GM21360 (cell line): ENCODE data around the gene POC1B.

Source experiments
- ATAC-seq: cut with Tn5 transposase; IDR thresholded peaks from one replicate; pipeline ENCODE4 v1.9.1; 2021; ENCODE audit warnings: mild to moderate bottlenecking, moderate library complexity; ENCODE audit not compliant: unreplicated experiment

POC1B gene

DNA sequence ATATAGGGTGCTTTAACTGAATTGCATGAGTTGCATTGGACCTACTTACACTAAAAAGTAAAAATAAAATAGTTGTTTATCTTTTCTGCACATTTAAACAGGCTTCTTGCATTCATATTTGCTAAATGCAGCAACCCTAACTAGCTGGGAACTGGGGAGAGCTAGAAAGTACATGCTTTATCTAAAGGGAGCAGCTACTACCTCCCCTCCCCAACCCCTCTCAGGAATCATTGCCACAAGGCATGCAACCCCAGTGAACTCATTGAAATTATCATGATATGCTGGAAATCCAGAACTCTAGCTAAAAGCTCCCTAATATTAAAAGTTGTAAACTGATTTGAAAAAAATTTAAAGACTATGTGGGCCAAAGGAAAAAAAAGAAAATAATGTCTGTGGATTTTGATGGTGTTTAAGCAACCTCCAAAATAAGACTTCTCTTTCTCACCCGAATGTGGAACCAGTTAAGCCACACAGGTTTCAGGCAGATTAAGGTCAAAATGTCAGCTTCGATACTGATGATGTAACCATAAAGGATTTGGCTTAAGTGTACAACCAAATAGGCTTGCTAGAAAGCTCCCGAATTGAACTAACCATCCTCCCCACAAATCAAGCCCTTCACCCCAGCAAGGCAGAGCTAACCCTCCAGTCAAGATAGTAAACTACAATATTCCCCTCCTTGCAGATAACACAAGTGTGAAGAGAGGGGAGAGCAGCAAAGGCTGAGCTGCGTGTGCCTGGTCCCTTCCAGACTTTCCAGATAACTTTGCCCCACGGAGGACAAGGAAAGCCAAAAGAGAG is 13.8 kb upstream of the POC1B start:
- ATAC-seq = no peak

DNA sequence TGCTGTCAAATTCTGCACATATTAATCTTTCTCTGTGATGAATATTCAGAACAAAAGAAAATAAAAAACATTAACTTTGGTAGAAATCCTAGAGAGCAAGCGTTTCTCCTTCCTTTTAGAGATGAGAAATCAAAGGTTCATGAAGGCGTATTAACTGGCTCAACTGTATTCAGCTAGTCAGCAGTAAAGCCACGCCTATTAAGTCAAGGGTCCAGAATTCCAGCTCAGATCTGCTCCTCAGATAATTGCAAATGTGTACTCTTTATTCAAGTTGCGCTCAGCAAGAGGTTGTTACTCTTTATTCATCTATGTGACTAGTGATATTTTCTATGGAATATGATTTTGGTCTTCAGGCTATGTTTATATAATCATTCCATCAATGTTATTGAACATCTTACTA is 13.1 kb upstream of the POC1B start:
- no peak for ATAC-seq

DNA sequence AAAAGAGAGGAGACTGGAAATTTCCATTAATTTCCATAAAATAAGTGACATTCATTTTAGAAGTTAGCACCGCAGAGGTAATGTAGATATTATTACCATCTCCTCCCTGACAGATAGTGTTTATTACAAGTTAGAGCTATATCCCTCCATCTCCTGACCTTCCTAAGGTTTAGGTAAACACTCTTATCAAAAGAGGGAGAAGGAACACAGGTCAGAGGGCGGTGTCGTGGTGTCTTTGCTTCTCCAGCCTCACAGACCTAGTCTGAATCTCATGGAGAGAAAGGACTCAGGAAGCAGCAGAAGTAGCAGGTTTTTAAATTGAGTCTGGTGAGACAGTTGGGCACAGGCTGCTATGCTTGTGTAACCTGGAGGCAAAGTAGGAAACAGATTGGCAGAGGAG is 11.5 kb upstream of the POC1B start:
- ATAC-seq = no peak

DNA sequence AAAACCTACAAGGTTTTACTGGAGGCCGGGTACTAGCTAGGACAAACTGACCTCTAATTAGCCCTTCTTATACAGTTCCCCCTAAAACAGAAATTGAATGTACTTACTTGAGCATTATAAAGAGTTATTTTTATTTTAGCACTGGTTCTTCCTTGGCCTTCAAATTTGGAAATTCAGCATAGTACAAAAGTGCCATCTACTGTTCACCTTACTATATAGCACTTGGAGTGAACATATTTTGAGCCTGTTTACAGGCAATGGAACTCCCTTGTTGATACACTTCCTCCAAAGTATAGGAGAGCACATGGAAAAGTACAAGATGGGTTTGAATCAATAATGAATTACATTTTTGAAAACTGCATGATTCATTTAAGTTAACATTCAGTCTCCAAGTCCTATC is 3.9 kb upstream of the POC1B start:
- ATAC-seq = no peak

DNA sequence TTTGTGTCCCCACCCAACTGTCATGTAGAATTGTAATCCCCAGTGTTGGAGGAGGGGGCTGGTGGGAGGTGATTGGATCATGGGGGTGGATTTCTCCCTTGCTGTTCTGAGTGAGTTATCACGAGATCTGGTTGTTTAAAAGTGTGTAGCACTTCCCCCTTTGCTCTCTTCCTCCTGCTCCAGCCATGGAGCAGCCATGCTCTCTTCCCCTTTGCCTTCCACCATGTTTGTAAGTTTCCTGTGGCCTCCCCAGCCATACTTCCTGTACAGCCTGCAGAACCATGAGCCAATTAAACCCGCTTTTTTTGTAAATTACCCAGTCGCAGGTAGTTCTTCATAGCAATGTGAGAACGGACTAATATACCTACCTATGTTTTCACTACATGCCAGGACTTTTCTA is 2.6 kb upstream of the POC1B start:
- ATAC-seq = no peak

DNA sequence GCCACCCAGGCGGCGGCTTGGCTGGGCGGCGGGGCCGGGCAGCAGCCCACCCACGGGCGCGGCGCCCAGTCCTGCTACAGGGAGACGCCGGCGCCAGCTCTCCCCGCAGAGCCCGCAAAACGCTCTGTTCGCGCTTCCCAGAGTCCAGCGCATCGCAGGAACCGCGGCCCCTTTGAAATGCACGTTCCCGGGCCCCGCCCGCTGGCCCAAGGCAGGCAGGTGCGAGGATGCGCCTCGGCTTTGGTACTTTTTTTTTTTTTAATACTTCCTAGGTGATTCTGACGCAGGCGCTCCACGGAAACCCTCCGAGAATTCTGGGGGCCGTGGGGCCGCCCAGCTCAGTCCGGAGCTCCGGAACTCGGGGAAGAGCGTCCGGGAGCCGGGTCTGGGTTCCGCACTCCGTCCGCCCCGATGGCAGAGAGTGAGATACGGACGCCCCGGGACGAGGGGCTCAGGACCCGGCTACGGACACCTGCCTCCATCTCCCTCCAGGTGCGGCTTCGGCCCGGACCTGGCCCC is 483 bp downstream of the POC1B start:
- peak; percentile 28 for ATAC-seq

DNA sequence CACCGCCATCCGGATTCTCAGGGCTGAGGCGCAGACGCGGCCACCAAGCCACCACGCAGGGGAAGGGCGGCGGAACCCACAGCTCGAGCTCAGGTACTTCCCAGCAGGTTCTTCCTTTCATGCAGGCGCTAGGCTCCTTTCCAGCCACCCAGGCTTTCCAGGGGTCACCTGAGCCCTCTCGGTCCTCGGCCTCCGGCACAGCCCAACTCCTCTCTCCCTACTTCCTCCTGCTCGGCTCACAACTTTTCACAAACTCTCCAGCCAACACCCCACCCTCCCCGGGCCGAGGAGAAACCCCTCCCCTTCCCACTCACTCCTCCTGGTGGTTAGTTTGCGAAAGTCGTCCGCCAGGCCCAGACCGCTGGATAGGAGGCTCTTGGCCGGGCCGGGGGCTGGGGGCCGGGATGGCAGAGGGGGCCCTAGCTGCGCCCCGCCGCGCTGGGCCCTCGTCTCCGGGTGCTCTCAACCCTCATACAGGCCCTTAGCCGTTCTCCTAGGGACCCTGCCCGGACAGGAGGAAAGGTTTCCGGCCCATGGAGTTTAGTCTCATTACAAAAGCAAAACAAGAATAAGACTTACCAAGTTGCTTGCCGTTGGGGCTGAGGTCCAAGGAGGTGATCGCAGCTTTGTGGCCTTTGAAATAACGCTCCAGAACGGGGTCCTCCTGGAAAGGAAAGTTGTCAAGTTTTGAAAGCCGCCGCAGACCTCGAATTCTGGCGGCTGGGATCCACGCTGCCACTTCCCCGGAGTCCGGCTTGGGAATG is 1.1 kb downstream of the POC1B start, which contains the start of gene GALNT4:
TSS of gene GALNT4 (minus strand) at position 256 of the 764 bp plus-strand sequence. CDS start at position 9, 247 bp downstream.
- ATAC-seq = peak; percentile 73

DNA sequence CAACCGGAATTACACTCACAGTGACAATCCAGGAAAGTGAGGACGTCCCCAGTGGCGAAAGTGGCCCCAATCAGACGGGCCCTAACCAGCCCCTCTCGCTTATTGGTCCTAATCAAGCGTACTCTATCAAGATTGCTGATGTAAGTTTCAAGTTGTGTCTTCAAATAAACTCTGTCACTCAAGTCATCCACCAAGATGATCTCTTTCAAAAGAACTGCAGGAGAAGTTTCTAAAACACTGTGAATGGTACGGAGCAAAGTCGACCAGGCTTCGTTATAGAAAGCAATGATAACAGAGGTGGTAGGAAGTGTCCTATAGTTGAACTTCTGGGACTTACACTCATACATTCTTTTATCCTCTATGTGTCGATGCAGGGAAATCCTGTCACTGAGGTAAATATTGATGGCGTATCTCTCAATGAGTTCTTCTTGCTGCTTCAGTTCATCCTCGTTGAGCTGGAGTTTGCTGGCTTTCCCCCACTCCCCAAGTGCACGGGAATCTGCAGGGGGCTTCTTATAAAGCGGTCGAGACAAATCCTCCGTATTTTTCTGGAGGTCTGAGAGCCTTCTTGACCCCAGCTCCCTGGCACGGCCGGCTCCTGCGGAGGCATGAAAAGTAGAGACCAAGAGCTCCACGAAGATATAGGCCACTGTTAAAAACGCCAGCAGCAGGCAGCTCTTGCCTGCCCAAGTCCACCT is 1.9 kb downstream of the POC1B start:
- ATAC-seq = no peak

DNA sequence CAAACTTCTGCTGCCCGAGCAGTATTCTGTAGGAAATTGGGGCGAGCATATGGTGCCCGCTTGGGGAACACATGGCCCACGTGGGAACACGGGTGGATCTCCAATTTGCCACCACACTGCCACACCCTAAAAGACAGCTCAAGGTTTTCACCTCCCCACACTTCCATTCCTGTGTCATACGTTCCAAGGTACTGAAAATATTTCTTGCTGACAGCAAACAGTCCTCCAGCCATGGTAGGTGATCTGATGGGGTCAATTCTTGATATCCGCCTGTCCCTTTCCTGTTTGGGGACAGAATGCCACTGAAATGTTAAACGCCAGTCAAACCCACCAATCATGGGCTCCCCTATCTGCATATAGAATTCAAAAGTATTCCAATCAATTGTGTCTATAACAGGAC is 2.5 kb downstream of the POC1B start:
- no peak for ATAC-seq

DNA sequence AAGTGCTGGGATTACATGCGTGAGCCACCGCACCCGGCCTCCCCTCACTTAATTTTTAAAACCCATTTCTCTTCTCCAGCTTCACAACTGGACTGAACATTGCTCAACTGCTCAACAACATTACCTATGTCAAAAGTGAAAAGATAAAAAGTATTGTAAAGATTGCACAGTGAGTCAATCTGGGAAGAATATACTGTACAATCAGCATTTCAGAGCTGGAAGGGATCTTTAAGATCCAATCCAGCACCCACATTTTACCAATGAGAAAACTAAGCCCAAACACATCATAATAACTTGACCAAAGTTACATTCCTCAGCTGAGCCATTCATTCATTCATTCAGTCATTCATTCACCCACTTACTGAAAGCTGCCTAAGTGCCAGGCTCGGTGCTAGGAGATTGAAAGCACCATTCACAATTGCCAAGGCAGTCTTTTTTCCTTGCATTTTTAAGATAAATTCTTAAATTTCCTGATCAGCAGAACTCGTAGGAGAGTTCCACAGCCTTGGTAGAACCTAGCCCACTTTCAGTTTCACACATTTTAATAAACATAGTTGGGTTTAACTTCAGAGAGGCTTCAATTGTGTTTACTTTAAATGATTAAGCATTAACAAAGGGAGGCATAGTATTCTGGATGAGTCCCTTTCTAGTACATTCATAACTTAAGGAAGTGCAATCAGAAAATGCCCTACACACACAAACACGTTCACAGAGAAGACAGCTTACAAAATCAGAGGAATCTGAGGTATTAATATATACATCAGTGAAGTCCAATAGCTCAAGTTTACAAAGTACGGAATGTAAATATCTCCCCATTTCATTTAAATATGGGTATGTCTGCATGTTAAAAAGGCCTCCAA is 4.3 kb downstream of the POC1B start:
- no peak for ATAC-seq

DNA sequence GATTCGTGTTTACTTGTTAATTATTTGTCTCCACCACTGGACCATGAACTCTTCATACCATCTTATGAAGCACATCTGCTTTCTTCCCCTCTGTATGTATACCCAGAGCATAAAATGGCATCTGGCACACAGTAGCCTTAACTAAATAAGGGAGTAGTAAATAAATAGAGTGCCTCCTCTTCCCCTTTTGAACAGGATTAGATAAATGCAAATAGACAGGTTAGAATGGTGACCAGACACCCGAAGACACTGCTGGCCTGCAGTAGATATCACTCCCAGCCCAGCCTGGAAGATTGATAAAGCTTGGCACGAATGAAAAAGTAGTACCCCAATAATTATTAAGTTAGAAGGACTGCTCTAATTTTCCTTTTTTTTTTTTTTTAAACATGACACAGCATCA is 8.1 kb downstream of the POC1B start:
- no peak for ATAC-seq

DNA sequence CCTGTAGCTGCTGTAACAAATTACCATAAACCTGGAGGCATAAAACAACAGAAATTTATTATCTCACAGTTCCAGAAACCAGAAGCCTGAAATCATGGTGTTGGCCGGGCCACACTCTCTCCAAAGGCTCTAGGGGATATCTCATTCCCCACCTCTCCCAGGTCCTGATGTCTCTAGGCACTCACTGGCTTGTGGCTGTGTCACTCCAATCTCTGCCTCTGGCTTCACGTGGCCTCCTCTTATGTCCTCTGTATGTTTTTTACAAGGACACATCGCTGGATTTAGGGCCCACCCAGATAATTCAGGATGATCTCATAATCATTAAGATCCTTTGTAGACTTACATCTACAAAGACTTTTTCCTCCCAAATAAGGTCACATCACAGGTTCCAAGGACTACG is 9.2 kb downstream of the POC1B start:
- ATAC-seq = no peak

DNA sequence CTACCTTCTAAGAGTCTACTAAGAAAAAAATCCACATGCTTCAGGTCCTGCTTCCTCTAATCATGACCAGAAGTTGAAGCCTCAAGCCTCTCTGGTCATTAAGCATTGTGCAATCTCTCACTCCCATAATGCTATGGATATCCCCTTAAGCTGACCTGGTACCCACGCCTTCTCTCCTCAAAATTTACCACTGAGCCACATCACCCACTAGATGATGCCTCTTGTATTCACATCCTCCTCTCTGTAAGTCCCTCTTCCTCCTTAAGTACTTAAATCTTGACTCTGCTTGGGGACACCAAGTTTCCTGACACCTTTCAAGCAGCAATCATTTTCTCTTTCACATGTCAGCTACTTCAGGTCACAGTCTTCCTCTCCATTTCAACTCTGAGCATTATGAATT is 11.1 kb downstream of the POC1B start:
- ATAC-seq = peak; percentile 83

DNA sequence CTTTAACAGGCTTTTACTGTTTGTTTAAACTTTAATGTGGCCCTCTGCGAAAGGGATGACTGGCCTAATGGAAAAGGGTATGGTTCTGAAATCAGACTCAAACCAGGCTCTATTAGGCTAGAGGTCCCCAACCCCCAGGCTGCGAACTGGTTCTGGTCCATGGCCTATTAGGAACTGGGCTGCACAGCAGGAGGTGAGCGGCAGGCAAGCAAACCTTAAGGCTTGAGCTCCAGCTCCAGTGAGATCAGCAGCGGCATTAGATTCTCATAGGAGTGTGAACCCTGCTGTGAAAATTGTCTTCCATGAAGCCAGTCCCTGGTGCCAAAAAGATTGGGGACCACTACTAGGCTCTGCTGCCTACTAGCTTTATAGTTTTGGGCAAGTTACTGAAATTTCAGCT is 12.3 kb downstream of the POC1B start:
- ATAC-seq = no peak

DNA sequence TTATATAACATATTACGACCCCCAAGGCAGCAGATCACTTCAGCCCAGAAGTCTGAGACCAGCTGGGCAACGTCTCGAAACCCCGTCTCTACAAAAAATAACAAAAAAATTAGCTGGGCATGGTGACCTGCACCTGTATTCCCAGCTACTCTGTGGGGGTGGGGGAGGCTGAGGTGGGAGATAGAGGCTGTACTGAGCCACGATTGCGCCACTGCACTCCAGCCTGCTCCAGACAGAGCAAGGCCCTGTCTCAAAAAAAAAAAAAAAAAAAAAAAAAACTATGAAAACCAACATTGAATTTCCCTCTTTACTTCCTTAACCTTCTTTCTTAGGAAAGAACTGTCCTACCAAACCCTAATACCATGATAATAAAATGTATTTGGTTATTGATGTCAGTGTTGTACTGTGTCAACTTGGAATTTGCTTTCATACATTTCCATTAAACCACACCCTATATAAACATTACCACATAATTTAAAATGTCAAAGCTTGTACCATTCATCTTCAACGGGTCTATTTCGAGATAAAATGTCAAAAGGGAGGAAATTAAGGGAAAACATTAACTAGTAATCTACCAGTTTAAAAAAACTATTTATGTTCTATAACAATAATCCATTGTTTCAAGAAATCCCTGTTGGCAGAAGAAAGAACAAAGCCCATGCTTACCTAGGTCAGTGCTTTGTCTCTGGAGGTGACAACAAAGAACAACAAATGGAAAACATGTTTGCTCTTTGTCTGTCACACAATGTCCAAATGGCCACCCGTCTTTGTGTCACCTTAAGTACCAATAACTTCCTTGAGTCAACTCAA is 18.6 kb downstream of the POC1B start:
- no peak for ATAC-seq

DNA sequence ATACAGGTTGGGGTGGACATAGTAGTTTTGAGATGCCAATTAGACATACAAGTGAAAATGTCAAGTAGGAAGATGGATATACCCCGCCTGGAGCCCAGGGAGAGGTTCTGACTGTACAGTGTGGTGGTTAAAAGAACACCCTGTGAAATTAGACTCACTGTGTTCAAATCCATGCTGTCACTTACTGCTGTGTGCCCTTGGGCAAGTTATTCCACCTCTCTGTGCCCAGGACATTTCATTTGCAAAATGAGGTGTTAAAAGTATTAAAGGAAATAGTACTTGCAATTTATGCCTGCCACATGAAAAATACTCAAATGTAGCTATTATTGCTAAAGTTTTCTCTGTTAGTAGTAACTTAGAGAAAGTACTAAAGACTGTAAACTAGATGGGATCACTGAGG is 19.8 kb downstream of the POC1B start:
- ATAC-seq = no peak

DNA sequence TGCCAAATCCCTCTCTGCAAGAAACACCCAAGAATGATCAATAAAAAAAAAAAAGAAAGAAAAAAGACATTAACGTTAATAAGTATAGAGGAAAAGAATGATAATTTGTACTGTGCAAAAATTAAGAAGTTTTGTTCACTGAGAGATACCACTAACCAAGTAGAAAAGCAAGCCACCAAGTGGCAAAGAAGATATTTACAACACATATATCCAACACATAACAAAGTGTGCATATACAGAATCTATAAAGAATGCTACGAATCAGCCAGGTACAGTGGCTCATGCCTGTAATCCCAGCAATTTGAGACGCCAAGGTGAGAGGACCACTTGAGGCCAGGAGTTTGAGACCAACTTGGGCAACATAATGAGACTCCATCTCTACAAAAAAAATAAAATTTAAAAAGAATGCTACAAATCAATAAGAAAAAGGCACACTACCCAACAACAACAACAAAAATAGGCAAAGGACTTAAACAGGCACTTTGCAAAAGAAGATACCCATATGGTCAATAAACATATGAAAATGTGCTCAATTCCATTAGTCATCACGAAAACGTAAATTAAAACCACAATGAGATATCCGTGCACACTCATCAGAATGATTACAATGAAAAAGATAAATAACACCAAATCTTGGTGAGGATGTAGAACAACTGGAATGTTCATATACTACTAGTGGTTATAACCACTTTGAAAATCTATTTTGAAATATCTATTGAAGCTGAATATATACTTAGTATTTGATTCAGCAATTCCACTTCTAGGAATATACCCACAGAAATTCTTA is 21.1 kb downstream of the POC1B start:
- no peak for ATAC-seq

DNA sequence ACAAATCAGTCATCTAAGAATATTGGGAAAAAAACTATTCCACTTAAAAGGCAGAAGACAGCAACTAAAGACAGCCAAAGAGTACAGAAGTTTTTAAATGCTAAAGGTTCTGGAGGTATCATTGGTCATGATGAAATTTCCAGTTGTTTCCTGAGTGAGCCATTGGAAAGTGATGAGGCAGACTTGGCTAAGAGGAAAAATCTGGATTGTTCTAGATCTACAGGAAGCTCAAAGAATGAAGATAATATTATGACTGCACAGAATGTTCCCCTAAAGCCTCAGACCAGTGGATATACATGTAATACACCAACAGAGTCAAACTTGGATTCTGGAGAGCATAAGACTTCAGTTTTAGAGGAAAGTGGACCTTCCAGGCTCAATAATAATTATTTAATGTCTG is 24.1 kb downstream of the POC1B start:
- ATAC-seq = no peak

DNA sequence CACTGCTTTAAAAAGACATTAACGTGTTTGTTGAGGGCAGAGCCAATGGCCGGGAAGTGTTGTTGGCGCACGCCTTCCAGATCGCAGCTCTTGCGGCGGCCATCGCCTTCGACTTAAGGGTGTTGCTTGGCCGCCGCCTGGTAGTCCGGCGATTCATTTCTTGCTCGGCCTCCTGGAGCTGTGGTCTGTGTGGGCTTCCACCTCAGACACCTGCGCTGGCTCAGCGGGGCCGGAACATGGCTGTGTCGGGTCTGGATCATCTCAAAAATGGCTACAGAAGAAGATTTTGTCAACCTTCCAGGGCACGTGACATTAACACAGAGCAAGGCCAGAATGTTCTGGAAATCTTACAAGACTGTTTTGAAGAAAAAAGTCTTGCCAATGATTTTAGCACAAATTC is 26.0 kb downstream of the POC1B start:
- no peak for ATAC-seq
